Cardiac muscle cell (in vitro differentiated cells and primary cell): Measurements from ENCODE around the gene APRT. TPM values are rescaled to one million over a fixed set of nuclear protein-coding genes. Genes with fewer than 3 reads are reported as not detected.
A peak's percentile ranks its signal among the peaks of the same experiment; 100 is the strongest.

Source experiments
- DNase-seq, 2 donors: peaks; one replicate each; pipeline versions ENCODE4 v3.0.0 to v3.0.0-alpha.2; 2010 to 2017; ENCODE audit warnings: low read depth in 1 of 2, low spot score in 1 of 2
- H3K27ac ChIP-seq: fragments of 200-600 bp; sonication (generic); 2 replicates; pipeline ENCODE4 v1.5.1; 2016
- H3K27me3 ChIP-seq: fragments of 200-600 bp; sonication (generic); 2 replicates; pipeline ENCODE4 v1.6.0; 2016; ENCODE audit warnings: control low read depth
- H3K36me3 ChIP-seq: fragments of 200-600 bp; sonication (generic); 2 replicates; pipeline ENCODE4 v1.5.1; 2016; ENCODE audit warnings: control low read depth
- H3K4me1 ChIP-seq: fragments of 200-600 bp; sonication (generic); 2 replicates; pipeline ENCODE4 v1.8.1; 2017; ENCODE audit warnings: low read depth, mild to moderate bottlenecking, mixed run types
- H3K4me3 ChIP-seq: fragments of 200-600 bp; sonication (generic); 2 replicates; pipeline ENCODE4 v1.5.1; 2016; ENCODE audit warnings: mild to moderate bottlenecking
- H3K9me3 ChIP-seq: fragments of 200-600 bp; sonication (generic); 2 replicates; pipeline ENCODE4 v1.5.1; 2017; ENCODE audit warnings: low read depth, mild to moderate bottlenecking, control low read depth
- polyA plus RNA-seq: library from polyadenylated mRNA; unstranded; fragments of >200 nt; fragmentation: Nextera tagmentation; extraction: Ambion mirVana; gene quantifications from 2 replicates; pipeline ENCODE4 v1.2.1, GENCODE V29; 2016
- total RNA-seq: library from RNA; depleted of rRNA; stranded (reverse); fragments of >200 nt; gene quantifications from 2 replicates; pipeline ENCODE4 v1.2.3, GENCODE V29; 2016
- TF ChIP-seq, protein P1 (sequence below): IDR thresholded peaks from 2 replicates; pipeline ENCODE4 v1.5.1; 2012; ENCODE audit warnings: low read depth, mild to moderate bottlenecking, low read length

APRT gene
- total and polyA plus RNA-seq, 2 experiments from 2014 or later = 123 to 169 TPM

DNA sequence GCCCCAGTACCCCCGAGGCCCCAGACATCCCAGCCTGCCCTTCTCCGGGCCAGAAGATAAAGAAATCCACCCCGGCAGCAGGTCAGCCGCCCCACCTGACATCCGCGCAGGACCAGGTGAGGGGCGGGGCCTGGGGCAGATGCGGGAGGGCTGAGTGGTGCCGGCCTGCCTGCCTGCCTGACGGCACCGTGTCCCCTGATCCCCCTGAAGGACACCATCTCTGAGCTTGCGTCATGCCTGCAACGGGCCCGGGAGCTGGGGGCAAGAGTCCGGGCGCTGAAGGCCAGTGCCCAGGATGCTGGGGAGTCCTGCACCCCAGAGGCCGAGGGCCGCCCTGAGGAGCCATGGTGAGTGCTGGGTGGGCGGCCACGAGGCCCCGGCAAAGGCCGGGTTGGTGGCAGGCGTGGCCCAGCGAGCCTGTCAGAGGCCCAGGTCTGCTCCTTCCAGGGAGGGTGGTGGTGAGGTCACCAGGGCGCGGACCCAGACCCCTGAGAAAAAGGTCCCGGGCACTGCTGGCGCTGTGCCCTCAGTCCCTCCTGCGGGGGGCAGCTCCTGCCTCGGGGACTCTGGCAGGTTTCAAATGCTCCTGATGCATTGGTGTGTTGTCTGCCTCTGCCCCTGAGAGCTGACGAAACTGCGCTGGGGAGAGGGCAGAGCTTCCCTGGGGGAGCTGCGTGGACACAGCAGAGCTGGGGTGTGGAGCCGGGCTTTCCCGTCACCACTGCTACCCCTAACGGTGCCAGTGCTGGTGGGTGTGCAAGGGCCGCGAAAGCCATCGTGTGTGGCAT, 7.0 kb downstream of the APRT start:
- no peak for DNase-seq
- H3K27ac ChIP-seq = no peak overlapping the region

DNA sequence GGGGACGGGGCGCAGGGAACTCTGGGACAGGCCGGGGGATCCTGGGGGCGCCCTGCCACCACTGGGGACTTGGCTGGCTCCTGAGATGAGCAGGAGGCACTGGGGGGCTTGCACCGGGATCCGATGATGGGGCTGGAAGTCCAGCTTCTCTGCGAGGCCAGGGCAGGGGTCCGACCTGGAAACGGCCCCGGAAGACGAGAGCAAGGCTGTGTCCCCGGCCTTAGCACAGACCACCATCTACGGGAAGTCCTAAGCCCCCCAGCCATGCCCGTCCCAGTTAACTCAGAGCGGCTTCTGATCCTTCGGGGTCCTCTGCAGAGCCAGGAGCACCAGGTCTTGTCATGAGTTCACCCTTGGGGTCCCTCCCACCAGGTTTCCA, 7.6 kb downstream of the APRT start:
- no peaks in the 10 kb centered on the region for H3K4me1 ChIP-seq
- no peak for DNase-seq
- TF ChIP-seq, protein P1, sequence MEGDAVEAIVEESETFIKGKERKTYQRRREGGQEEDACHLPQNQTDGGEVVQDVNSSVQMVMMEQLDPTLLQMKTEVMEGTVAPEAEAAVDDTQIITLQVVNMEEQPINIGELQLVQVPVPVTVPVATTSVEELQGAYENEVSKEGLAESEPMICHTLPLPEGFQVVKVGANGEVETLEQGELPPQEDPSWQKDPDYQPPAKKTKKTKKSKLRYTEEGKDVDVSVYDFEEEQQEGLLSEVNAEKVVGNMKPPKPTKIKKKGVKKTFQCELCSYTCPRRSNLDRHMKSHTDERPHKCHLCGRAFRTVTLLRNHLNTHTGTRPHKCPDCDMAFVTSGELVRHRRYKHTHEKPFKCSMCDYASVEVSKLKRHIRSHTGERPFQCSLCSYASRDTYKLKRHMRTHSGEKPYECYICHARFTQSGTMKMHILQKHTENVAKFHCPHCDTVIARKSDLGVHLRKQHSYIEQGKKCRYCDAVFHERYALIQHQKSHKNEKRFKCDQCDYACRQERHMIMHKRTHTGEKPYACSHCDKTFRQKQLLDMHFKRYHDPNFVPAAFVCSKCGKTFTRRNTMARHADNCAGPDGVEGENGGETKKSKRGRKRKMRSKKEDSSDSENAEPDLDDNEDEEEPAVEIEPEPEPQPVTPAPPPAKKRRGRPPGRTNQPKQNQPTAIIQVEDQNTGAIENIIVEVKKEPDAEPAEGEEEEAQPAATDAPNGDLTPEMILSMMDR = no peak

More for the DNA sequence above, 7.0 kb downstream of the APRT start:
- Histone ChIP-seq H3K9me3 (no peaks in the 10 kb centered on the region), H3K27me3 (no peaks in the 10 kb centered on the region), H3K4me1 (no peaks in the 10 kb centered on the region), H3K36me3 (peaks cover 10% of the 10 kb centered on the region), H3K4me3 (peak overlapping the region; percentile 55)
- TF ChIP-seq, protein P1 = no peak

DNA sequence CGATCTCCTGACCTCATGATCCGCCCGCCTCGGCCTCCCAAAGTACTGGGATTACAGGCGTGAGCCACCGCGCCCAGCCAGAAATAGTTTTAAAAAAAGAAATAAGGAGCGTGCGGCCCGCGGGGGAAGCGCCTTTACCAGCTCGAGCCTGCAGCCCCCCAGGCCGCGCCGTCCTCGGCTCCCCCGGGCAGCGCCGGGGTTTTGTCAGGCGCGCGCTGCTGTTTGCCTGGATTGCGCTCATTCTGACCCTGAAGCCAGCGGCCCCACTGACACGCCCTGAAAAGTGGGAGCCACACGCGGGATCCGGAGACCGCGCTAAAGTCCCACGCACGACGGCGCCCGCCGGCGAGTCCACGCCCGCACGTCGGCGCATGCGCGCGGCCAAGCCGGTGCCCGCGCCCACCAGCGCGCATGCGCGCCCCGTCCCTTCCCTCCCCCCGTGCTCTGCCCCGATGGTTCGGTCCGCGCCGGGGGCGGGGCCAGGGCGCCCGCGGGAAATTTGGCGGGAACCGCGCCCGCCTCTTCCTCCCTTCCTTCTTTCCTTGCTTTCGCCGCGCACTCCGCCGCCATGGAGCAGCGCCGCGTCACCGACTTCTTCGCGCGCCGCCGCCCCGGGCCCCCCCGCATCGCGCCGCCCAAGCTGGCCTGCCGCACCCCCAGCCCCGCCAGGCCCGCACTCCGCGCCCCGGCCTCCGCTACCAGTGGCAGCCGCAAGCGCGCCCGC, 8.3 kb downstream of the APRT start, which contains the start of gene CDT1:
TSS of gene CDT1 (plus strand) at position 526 of the 724 bp plus-strand sequence. CDS start at position 569, 43 bp downstream.
- peak; percentile 83 to 87 for DNase-seq
- H3K9me3 ChIP-seq = no peaks in the 10 kb centered on the region
- H3K4me1 ChIP-seq = no peaks in the 10 kb centered on the region
- TF ChIP-seq, protein P1 = no peak
- H3K36me3 ChIP-seq = peaks cover 4% of the 10 kb centered on the region
- no peak within 1 kb of the TSS for H3K27ac ChIP-seq
- H3K27me3 ChIP-seq = no peaks in the 10 kb centered on the region
- H3K4me3 ChIP-seq = peak within 1 kb of the TSS; percentile 55

More for the DNA sequence above, 7.6 kb downstream of the APRT start:
- no peak overlapping the region for H3K27ac ChIP-seq
- no peaks in the 10 kb centered on the region for H3K9me3 ChIP-seq
- H3K4me3 ChIP-seq = peak overlapping the region; percentile 55
- H3K27me3 ChIP-seq = no peaks in the 10 kb centered on the region
- peaks cover 6% of the 10 kb centered on the region for H3K36me3 ChIP-seq

DNA sequence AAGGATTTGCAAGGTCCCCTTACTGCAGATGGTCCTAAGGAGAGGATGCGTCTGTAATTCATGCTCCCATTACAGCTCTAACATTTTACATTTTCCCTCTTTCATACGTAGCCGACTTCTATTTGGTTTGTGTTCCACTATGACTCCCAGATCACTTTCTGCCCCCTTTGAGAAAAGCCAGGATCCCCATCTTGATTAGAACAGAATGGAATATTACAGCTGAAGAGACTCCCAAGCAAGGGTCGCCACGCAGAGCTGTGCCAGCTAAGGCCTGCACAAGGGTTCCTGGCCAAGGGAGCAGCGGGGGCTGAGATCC, 11.5 kb downstream of the APRT start:
- no peaks in the 10 kb centered on the region for H3K27me3 ChIP-seq
- no peak for DNase-seq
- H3K9me3 ChIP-seq = no peaks in the 10 kb centered on the region
- H3K27ac ChIP-seq = peak overlapping the region; percentile 36
- H3K36me3 ChIP-seq = no peaks in the 10 kb centered on the region
- no peak overlapping the region for H3K4me3 ChIP-seq
- no peaks in the 10 kb centered on the region for H3K4me1 ChIP-seq
- TF ChIP-seq, protein P1 = no peak

DNA sequence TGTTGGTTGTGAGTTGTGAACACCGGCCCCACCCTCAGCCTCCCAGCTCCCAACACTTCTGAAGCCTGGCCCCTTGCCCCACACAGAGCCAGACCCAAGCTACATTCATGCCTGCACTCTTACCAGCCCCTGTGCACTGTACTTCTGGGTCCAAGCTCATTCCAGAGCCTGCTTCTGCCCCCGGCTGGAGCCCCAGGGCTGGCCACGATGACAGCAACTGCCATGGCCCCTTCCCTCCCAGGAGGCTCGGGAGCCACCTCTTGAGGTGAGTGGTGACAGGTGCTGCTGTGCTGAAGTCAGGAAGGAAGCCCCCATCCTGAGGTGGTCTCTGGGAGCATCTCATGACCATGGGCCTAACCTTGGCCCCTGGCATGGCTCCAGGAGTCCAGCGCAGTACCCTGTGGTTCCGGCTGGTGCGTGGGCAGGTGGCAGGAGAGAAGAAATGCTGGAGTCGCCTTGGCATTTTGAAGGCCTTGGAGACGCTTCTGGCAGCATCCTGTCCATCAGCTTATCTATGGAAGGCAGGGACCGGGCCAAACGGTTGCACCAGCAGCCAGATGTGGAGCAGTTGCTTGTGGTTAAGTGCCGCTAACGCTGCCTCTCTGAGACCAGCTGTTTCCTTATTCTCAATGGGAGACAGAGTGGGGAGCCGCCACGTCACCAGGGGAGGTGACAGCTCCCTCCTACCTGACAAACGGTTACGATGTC, 12.0 kb downstream of the APRT start:
- no peaks in the 10 kb centered on the region for H3K9me3 ChIP-seq
- DNase-seq = peak in 1 of 2 donors; percentile 36
- H3K27ac ChIP-seq = peak overlapping the region; percentile 36
- no peak overlapping the region for H3K4me3 ChIP-seq
- H3K27me3 ChIP-seq = no peaks in the 10 kb centered on the region
- H3K36me3 ChIP-seq = no peaks in the 10 kb centered on the region
- TF ChIP-seq, protein P1 = no peak
- H3K4me1 ChIP-seq = no peaks in the 10 kb centered on the region
